CD4-positive, alpha-beta T cell treated with Interleukin-15 for 1 hour (primary cell): ENCODE data around the gene FGGY.

Experiments used
- DNase-seq: peaks from one replicate; pipeline ENCODE4 v3.0.0-alpha.2; 2020

Gene FGGY

DNA sequence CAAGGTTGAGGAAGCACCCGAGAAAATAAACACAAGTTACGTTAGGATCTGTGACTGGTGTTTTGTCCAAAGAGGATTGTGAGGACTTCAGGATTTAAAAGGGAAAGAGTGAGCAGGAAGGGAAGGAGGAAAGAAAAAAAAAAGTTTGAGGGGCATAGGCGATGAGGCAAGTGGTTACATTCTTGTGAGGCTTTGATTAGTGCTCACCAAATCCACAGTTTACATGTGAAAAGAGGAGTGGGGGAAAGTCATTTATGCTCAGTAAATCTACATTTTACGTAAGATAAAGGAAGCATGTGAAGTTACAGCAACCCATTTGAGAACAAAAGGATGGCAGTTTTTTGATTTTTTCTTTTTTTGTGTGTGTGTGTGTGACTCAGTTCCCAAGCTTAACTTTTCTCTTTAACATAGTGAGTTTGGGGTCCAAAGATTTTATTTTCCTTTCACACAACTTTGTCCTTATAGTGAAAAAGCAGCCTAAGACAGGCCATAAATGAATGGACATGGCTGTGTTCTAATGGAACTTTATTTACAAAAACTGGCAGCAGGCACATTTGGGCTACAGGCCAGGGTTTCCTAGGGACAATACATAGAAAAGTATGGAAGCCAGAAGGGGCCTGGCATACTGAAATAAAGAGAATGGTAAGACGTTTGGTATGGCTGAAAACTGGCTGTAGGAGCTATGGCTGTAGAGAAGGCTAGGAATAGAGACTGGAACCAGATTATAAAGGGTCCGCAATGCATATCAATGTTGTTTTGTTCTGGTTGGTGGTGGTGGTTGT, 121.7 kb downstream of the FGGY start:
- DNase-seq, result no peak

DNA sequence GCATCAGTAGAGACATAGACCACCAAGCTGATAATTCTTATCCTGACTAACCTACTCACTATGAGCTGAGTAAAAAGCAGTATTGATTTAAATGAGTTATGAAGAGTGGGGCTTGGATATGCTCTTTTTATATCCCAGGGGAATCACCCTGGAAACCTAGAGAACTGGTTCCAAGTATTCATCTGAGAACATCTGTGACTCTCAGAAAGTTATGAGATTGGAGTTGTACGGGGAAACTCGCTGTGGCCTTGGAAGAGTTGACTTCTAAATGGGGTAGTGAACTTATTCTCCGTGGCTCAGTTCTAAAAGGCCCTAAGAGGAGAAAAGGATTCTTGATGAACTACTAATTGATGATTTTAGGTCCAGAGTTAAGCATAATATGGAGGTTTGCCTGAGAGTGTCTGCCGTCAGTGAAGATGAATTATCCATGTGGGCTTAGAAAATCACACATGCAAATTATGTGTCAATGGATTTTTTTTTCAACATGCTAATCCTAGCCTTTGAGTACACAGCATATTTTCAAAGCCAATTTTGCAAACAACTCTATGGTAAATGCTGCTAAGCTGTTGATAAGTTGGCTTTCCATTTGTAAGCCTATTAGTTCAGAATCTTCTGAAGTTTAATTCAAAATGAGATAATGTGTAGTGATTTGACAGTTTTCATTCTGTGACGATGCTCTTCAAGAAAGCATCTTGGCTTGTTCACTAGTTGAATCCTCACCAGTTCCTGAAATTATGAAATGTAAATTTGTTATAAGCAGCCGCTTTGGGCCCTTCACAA, 122.7 kb downstream of the FGGY start:
- no peak for DNase-seq

DNA sequence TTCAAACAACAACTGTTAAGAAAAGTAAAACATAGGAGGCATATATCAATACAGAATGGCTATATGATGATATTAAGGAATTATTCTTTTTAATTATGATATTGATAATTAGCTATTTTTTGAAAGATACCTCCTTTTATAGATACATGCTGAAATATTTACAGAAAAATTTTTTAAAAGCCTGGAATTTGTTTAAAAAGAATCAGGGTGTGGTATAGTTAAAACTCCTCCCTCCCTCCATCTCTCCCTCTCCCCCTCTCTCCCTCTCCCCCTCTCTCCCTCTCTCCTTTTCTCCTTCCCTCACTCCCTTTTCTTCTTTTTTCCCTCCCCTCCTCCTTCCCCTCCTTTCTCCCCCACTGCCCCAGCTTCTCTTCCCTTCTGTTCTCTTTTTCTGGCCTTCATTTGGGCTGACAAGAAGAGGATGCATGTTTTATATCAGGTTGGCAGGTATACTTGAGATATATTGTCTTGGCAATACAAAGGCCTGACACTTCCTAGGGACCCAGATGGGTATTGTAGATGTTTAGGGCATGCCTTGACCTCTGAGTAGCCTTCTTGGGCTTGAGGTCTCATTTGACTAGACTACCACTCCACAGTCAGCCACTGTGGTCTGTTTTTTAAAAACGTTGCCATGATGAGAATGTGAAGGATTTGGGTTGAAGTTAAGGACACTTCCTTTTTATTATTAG, 124.5 kb downstream of the FGGY start:
- DNase-seq, result no peak

DNA sequence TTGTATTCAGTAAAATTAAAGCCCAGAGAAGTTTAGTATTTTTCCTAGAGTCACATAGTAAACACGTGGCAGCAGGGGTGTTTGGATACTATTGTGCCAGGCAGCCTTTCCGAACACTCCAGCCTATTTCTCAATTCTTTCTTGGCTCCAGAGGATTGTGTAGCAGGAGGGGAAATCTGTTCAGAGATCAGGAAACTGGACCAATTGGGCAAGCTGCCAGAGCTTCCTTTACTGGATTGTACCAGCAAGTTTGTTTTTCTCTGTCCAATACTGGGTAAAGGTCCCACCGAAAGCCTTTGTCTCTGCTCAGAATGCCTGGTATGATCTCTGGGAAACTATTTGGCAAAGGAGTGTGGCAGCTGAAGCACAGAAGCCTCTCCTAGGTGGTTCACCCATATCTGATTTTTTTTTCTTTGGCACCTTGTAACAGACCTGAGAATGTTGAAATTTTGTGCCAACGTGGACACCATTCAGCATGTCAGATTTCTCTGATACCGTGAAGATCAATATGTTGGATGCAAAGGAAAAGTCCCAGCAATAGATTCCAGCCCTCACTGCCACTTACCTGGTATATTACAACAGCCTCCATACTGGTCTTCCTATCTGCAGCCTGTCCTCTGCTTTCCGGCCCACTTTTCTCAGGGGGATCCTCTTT, 126.2 kb downstream of the FGGY start:
- DNase-seq, result no peak

DNA sequence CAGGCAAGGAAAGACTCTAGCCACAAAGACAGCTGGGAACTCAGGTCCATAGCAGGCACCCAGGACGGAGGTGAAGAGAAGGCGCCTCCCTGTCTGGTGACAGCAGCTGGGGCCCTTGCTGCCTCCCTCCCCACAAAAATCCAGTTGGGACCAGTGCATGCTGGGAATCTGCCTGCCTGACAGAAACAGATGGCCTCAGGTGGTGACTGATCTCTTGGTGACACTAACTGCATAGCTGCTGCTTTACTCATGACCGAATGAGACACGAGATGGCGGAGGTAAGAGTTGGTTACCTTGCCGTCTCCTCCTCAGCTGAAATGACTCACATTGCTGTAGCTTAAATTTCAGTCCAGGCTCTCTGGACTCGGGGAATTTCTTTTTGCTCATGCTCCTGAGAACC, 130.3 kb downstream of the FGGY start:
- DNase-seq, result no peak

DNA sequence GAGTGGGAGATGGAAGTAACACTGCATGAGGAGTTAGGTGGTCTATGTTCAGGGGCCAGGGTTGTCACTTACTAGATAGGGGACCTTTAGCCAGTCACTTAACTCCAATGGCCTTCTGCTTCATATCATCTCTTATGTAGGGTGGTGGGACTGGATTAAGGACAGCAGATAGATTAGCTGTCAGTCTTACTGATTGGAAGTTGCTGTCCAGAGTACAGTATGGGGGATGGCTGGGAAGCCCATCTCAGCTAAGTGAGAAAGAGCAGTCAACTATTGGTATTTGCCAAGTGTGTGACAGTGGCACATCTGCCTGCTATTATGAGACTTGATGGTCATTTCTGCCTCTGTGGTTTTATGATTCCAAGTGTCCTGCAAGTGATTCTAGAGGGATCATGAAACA, 130.9 kb downstream of the FGGY start:
- DNase-seq, result no peak

DNA sequence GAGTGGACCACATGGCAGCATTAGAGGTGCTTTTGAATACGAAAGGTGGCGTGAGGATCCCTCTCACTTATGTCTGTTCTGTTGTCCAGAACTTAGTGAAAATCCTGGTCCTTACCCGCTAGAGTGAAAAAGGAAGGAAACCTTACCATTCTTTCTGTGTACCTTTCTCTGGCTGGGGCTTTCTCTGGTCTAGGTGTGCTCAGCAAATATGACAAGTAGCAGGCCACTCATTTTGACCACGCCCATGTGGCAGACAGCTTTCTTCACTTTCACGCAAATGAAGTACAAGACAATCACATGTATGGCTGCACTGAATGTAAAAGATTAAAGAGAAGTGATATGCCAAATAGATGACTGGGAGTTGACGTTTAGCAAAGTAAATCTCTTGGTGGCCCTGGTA, 131.9 kb downstream of the FGGY start:
- DNase-seq, result no peak

DNA sequence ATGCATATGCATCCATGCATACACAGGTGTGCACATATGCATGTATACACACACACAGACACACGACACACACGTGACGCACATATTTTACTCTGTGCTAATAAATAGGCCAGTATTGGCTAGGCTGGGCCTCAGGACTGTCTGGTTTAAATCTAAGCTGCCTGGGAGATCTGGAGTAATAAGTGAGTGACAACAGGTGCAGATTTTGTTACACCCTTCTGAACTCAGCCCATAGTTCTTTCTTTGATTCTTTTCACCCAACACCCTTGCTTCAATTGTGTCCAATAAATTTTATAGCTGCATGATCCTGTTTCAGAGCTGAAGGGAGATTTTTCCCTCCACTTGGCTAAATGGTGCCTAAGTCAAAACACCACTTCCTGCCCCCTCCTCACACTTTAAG, 132.8 kb downstream of the FGGY start:
- no peak for DNase-seq

DNA sequence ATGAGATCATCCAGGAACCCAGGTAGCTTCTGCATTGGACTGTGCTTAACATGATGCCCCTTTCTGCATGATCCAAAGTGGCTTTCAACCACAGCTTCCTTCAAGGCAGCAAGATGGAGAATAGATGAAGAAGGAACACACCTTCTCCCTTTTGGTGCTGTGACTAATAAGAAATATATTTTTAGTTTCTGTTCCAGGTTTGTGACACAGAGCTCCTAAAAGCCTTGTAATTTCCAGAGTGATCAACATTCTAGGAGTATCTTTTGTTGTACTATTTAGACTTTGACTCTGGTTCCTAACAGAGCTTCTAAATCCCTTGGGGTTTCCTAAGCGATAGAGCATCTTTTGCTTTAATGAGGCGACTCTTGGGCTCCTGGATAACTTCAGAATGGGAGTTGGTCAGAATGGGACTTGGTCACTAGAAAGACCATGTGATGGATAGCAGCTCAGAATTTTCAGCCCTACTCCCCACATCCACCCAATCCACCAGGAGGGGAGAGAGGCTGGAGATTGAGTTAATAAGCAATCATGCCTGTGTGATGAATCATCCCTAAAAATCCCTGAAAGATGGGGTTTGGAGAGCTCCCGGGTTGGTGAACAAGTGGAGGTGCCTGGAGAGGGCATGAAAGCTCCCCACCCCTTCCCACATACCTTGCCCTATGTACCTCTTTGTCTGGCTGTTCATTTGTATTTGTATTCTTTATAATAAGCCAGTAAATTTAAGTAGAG, 134.8 kb downstream of the FGGY start:
- DNase-seq, result no peak

DNA sequence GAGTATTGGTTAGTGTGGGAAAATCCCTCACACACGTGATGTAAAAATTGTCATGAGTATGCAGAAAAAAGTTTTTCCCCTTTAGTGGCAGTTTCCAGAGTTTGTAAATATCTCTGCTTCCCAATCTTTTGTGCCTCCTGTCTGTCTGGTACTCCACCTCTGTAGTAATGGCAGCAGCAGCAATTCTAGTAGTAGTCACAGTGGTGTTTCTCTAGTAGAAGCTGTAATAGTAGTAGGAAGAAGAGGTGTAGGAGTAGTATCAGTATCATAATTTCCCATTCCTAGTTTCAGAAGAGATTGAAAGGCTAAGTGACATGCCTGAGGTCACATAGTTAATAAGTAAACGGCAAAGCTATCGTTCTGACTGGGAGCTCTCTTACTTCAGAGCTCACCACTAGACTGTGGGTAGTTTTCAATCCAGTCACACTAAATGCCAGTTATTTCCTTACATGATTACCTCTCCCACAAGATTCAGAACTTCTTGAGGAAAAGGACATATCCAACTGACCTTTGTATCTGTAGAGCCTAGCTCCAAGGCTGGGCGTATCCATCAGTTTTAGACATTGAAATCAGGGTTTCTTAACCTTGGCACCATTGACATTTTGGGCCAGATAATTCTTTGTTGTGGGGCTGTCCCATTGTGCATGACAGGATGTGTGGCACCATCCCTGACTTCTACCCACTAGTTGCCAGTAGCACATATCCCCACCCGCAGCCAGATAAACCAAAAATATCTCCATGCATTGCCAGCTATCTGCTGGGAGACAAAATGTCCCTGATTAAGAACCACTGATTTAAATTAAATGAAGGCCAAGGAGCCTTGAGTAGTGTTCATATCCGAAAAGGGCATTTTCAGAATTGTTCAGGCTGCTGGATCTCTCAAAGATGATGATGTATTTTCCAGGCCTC, 135.9 kb downstream of the FGGY start:
- DNase-seq, result no peak

DNA sequence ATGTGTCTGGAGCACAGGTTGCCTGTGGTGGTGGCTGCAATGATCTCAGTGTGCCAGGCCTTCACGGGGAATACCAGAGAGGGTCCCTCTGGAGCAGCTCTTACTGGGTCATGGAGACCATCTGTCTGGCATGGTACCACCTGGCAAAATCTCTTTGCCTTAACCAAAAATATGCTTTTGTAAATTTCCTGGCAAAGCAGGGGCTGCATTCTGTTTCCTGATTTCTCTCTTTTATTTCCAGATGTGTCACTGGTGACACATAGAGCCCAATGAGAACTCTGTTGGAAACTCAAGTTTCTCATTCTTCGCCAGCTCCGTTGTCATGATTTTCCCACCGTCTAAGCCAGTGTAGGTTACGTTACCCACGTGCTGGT, 136.5 kb downstream of the FGGY start:
- DNase-seq, result no peak

DNA sequence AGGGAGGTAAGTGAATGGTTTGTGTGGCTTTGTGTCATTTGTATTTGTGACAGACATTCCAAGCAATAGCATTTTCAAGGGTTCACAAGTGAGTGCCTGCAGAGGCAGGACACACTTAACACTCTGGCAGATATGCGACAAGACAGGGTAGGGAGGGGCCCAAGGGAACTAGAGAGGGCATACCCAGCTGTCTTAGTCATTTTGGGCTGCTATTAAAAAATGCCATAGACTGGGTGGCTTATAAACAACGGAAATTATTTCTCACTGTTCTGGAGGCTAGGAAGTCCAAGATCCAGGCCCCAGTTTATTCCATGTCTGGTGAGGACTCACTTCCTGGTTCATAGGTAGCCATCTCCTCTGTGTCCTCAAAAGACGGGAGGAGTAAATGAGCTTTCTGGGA, 137.4 kb downstream of the FGGY start:
- no peak for DNase-seq

DNA sequence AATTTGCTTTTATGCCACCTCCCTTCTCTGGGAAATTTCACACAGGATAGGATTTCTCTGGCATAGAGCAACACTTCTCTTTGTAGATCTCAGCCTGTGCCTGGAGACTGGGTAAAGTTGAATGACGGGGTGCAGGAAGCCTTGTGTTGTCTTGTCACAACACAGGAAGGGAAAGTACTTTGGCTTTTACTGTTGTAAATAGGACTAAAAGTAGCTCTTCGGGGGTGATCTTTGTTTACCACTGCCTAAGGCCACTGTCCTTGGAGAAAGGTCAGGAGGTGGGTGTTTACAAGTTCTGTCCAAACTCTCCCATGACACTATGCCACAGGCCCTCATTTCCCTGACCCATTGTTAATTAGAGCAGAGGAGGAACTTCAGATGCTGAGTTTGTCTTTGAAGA, 139.7 kb downstream of the FGGY start:
- no peak for DNase-seq

DNA sequence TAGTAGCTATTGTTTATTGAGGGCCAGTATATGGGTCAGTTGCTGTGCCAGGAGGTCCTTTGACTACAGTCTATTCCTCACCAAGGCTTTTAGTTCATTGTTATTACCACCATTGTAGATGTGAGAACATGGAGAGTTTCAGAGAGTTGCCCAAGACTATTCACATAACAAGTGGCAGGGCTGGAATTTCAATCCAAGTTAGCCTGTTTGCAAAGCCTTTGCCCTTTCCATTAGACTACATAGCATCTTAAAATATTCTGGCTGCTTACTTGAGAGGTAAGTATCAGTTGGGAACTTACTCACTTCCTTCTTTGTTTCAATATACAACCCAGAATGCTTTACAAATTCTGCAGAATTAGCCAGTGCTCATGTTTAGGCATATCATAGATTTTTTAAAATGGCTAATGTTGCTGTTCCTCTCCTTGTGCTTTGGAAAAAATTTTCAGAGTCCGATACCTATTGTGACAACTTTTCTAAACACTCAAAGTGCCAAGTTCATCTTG, 141.2 kb downstream of the FGGY start:
- DNase-seq, result no peak

DNA sequence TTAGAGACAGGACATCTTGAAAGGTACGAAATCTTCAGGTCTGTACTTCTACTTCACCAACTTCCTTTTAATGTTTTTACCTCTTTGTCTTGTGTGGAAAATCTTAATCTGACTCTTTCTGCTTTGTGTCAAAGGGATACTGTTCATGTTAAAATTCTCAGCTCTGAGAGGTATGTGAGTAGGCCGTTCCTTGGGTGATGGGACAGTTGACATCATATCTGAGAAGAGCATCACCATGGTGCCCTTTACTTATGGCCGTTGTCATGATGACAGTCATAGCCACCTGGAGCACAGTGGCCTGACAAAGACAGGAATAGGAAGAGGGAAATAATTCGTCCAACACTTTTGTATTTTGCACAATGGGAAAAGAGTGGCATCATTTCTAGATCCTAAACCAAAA, 145.6 kb downstream of the FGGY start:
- no peak for DNase-seq

DNA sequence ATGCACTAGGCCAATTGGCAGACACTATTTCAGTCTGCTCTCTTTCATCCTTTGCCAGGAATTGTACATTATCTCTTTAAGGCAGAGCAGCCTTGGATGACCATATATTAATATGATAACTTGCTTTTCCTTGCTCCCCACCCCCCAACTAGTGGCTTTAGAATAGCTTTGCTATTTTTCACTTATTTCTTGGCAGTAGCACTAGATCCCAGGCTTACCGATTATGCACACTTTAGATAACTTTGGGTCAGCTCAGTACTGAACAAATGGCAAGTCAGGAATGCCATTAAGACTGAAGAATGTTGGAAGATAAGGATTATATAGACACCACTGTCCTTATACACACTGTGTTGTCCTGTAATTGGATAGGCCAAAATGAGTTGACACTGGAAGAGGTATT, 146.4 kb downstream of the FGGY start:
- DNase-seq, result no peak

DNA sequence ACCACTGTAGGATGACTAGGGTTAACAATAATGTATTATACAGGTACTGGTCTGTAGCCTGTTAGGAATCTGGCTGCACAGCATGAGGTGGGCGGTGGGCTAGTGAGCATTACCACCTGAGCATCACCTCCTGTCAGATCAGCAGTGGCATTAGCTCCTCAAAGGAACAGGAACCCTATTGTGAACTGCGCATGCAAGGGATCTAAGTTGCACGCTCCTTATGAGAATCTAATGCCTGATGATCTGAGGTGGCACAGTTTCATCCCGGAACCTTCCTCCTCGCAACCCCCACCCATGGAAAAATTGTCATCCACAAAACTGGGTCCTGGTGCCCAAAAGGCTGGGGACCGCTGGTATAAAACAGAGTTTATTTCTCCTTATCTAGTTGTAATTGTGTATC, 147.6 kb downstream of the FGGY start:
- DNase-seq, result no peak

DNA sequence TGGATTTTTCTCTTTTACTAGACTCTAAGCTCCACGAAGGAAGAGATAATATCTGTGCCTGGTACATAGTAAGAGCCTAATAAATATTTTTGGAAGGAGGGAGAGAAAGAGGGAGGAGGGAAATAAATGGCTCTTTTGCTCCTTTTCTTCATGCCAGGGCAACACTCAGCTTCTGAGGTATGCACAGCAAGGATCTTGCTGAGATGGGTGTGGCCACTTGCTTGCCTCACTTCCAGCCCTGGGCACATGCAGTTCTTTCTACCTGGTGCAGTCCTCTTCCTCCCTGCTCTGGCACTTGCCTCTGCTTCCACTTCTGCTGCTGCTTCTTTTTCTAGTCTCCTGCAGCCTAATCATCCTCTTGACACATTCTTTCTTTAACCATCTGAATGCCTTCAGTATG, 148.1 kb downstream of the FGGY start:
- DNase-seq, result no peak

DNA sequence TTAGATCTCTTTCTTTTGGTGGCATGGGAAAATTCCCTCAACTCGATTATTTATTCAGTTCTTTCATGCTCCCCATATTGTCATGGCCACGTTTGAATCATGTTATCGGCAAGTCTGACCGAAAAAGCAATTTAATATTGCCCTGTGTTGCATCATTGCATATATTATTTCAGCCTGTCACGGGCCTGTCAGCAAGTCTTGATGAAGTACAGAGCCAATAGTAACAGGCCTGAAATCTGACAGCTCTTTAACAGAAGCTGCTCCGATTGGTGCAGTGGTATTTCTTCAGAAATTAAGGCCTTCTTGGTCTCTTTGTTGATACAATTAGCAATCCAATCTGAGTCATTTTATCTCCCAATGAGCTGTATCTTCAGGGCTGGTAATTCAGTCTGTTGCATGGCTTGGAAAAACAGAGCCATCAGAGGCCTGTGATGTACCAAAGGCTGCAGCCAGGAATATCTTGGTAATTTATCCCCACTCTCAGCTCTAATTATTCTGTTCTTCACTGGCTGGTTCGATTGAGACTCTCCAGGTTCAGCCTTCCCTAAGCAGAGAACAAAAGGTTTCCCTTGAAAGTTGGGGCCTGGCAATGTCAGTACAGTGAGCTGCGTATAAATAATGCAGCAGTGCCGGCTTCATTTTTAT, 149.5 kb downstream of the FGGY start:
- DNase-seq, result no peak

DNA sequence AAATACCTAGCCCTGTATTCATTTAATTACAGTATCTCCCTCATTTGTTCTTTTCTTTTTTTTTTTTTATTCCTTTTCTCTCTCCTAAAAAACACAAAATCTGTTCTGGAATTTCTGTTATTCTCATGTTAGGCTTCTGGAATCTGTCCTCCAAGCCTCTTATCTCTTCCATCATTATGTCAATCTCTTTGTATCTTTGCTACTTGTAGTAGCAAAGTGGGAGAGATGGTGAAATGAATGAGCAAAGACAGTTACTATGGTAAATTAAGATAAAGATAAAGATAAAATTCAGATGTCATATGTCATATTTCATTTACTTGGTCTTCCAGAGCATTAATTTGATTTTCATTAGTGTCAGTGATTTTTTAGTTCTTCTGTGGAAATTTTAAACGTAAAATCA, 155.1 kb downstream of the FGGY start:
- DNase-seq, result no peak

DNA sequence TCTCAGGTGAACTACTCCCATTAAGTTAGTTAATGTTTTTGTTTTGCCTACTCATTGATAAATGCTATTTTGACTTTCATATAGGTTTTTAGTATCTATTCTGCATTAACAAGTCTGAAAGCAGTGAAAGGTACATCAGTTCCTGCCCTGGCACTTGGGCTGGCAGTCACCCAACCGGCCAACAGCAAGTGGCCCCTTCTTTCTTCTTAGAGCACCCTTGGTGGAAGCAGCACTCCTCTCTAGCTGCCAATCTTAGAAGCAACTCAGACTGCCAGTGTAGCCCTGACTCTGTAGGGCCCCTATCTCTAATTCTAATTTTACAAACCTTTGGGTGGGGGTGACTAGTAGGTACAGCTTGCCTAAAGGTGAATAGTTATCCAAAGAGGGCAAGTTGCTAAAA, 155.7 kb downstream of the FGGY start:
- no peak for DNase-seq
